Activated CD4-positive, alpha-beta T cell treated with anti-CD3 and anti-CD28 coated beads for 48 hours (primary cell): ENCODE results near the gene CCNE1.
A peak's percentile ranks its signal among the peaks of the same experiment; 100 is the strongest.
"Not testable (repeated sequence)": the region's sequence is repeated elsewhere in the genome, so short reads cannot be mapped to it uniquely, and the experiment has no call there.

Experiments
- DNase-seq: peaks from one replicate; pipeline ENCODE4 v3.0.0-alpha.2; 2020

The CCNE1 gene

DNA sequence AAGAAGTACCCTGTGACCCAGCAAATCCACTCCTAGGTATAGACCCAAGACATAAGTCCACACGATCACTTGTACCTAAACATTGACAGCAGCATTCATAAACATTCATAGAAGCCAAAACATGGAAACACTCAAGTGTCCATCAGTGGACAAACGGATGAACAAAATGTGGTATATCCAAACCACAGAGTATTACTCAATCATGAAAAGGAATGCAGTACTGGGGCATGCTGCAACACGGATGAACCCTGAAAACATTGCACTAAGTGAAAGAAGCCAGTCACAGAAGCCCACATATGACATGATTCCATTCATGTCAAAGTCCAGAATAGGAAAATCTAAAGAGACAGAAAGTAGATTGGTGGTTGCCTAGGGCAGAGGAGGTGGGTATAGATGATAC lies 22.8 kb upstream of the CCNE1 start:
- DNase-seq, result no peak

DNA sequence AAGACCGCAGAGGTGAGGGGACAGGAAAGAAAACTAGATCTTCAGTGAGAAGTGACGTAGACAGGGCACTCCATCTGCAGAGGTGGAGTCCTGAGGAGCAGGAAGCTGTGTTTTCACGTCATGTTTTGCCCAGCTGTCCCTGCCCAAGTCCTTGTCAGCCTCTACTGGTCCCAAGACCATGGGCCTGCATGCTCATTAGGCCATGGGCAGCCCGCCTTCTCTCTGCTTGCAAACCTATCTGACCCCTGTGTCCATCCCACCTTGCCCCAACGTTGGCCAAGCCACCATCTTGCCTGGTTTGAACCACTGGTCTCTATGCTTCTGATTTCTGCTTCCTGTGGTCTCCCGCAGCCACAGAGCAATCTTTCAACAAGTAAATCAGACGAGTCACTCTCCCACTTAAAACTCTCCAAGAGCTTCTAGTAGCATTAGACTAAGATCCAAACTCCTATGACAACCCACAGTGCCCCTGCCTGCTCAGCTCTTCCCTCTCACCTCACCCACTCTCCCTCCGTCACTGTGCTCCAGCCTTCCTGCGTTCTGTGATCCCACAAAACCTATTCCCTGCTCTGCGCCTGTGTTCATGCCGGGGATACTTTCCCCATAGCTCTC lies 18.6 kb upstream of the CCNE1 start:
- no peak for DNase-seq

- not testable (repeated sequence) for DNase-seq
Observed at GRCh38 chr19:29794490-29794889, 17.3 kb upstream of the CCNE1 start.

DNA sequence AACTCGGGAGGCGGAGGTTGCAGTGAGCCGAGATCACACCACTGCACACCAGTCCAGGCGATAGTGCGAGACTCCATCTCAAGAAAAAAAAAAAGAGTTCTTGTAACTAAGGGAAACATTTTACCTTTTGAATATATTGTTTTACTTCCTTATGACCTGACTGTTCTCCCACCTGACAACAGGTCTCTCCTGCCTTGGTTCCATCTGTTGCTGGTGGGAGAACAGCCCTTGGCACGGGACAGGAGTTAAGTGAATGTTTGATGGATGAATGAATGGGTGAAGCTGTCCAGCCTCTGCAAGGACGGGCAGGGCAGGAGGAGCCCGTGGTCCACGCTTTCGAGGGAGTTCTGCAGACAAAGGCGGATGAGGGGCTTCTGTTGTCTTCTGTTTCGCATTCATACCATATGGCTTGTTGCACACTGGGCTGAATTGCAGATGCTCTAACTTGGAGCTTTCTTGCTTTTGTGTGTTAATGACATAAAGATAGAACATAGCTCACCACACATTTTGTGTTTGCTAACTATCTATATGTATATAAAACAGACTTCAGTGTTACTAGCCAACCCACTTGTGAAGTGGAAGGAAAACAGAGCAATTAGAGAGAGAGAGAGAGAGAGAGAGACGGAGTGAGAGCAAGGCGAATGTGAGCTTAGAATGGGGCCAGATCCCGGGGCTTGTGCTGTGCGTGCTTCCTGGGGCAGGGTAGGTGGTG lies 16.2 kb upstream of the CCNE1 start:
- DNase-seq, result no peak

DNA sequence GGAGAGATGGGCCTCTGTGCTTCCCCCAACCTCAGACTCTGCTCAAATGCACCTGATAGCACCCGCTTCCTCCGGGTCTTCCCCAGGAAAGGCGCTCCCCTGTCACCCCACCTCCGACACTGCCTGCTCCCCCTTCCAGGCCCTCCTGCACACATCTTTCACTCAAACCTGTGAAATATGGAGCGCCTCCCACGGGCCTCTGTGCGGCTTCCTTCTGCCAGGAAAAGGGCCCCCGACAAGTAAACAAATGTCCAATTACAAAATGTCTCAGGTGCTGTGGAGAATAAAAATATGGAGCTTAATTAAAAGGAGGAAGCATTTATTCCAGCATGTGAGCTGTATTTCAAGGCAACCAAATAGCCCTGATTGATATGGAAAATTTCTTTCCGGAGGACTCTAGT lies 15.6 kb upstream of the CCNE1 start:
- no peak for DNase-seq

DNA sequence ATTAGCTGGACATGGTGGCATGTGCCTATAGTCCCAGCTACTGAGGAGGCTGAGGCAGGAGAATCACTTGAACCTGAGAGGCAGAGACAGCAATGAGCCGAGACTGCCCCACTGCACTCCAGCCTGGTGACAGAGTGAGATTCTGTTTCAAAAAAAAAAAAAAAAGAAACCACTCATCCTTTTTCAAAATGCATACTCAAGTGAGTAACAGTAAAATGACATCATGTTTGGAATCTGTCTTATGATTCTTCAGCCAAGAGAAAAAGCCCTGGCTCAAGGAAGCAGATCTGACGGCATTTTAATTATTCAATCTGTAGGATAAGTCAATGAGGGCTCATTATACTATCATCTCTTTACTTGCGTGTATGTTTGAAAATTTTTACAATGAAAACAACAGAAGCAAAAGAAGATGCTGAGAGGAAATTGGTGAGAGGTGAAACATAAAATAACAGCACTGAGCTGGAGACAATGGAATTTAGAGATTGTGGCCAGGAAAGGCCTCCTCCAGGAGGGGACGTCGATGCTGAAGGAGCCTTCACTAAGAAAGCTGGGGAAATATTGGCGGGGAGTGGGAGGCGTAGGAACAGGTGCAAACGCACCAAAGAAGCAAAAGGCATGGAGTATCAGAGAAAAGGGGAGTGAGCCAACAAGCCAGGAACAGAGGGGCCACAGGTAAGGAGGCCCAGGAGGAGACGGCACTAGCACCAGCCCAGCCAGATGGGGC lies 12.9 kb upstream of the CCNE1 start:
- DNase-seq, result no peak

DNA sequence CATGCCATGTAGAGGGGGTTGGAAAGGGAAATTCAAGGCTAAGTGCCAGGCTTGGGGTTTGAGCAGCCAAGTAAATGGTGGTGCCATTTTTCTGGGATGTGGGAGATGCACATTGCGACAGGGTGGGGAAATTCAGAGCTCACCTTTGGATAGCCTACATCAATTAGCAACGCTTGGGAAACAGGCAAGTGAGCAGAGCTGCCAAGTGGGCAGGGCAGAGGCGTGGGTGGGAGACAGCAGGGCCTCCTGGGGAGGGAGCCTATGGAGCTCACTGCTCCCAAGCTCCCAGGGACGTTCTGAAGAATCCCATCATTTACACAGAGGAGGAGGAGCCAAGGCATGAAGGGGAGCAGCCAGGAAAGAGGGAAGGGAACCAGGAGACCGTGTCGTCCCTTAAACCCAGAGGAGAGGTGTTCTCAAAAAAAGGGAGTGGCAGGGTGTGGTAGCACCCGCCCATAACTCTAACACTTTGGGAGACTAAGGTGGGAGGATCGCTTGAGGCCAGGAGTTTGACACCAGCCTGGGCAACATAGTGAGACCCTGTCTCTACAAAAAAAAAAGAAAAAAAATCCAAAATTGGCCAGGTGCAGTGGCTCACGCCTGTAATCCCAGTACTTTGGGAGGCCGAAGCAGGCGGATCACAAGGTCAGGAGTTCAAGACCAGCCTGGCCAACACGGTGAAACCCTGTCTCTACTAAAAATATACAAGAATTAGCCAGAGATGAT lies 11.5 kb upstream of the CCNE1 start:
- no peak for DNase-seq

DNA sequence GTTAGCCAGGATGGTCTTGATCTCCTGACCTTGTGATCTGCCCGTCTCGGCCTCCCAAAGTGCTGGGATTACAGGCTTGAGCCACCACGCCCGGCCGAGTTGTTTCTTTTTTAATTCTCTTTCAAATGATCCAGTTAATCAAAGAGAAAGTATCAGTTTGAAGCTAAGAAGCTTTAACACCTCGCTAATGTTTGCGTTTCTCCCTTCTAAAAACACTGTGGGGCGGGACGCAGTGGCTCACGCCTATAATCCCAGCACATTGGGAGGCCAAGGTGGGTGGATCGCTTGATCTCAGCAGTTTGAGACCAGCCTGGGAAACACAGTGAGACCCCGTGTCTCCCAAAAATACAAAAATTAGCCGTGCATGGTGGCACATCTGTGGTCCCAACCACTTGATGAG lies 7.8 kb upstream of the CCNE1 start:
- not testable (repeated sequence) for DNase-seq

GRCh38 chr19:29804493-29804892 lies 7.3 kb upstream of the CCNE1 start:
- DNase-seq, result peak; percentile 58

DNA sequence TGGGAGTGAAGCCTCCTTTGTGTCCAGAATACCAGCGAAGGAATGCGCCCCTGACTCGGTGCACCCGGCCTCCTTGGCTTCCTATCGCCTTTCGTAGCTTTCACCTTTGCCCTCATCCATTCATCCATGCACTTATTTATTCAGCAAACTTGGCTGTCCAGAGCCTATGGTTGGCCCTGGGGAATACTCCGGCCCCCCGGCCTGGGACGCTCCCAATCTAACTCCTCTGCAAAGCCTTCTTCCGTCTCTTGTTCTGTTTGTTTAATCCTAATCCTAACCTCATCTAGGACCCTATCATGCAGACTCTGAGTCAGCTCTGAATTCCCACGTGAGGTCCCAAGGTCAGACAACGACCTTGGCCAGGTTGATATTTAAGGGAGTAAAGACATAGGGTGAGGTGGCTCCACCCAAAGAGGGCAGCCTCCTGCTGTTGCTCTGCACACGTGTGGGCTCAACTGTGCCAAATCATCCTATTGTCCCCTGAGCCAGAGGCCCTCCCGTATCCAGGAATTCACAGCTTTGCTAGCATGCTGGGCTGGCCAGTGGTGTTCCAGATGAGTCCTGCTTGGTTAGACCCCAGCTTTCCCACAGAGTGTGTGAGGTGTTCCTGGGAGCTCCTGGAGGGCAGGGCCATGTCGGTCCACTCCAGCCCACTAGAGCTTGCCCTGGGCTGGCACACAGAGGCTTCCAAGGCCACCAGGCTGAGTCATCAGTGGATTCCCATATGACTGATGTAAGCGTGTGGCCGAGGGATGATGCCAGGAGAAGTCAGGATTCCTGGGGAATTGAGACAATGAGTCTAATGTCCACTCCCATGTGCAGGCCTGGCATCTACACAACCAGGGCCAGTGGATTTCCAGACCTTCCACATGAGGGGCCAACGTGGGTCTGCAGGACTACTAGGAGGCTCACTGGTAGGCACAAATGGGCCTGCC lies 6.5 kb upstream of the CCNE1 start:
- no peak for DNase-seq

GRCh38 chr19:29806098-29806866 lies 5.5 kb upstream of the CCNE1 start:
- DNase-seq, result no peak

GRCh38 chr19:29807178-29807577 lies 4.6 kb upstream of the CCNE1 start:
- DNase-seq, result no peak

DNA sequence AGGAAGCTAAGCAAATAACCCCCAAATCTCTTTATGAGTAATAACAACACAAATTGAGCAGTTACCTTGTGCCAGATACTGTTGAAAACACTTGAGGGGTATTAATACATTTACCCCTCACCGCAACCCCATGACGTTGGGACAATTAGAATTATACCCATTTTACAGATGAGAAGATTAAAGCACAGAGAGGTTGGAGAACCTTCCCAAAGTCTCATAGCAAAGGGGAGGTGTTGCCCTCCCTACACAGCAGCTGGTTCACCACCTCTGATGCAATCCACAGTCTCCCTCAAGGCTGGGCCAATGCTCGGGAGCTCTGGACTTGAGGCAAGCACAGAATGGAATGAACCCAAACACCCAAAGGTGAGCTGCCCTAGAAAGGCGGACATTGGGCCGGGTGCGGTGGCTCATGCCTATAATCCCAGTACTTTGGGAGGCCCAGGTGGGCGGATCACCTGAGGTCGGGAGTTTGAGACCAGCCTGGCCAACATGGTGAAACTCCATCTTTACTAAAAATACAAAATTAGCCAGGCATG lies 3.9 kb upstream of the CCNE1 start:
- DNase-seq, result no peak

- DNase-seq, result no peak
Observed at GRCh38 chr19:29809795-29810503, 1.8 kb upstream of the CCNE1 start.

DNA sequence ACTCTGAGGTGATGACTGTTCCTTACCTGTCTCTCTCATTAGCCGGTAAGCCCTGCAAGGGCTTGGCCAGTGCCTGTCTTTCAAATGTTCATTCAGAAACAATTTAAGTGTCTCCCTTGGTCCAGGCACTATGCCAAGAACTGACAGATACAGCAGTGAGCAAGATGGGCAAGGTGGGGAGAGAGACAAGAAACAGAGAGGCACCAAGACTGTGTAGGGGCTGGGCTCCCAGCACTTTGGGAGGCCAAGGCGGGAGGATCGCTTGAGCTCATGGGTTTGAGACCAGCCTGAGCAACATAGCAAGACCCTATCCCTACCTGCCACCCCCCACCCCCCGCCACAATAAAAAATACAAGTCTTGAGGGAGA lies 1.3 kb upstream of the CCNE1 start:
- DNase-seq, result peak; percentile 8

DNA sequence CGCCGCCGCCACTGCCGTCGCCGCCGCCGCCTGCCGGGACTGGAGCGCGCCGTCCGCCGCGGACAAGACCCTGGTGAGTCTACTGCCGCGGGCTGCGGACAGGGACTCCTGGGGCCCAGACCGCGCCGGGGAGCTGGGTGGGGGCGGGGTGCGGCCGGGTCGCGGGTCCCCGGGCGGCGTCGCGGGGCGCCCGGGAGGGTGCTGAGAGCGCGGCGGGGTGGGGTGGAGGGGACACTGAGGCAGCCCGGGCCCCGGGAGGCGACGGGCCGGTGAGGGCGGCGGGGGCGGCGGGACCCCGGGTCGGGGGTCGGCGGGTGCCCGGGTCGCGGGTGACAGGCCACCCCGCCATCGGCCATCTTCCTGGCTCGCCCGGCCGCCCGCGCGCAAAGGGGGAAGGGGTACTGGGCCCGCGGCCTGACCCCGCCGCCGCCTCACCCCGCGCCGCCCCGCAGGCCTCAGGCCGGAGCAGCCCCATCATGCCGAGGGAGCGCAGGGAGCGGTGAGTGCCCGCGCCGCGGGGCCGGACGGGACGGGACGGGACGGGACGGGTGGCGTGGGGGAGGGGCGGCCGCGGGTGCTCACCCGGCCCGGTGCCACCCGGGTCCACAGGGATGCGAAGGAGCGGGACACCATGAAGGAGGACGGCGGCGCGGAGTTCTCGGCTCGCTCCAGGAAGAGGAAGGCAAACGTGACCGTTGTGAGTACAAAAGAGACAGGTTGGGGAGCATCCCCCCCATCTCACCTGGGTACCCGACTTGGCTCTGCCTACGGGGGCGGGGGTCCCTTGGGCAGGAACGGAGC lies 489 bp downstream of the CCNE1 start:
- peak; percentile 30 for DNase-seq

DNA sequence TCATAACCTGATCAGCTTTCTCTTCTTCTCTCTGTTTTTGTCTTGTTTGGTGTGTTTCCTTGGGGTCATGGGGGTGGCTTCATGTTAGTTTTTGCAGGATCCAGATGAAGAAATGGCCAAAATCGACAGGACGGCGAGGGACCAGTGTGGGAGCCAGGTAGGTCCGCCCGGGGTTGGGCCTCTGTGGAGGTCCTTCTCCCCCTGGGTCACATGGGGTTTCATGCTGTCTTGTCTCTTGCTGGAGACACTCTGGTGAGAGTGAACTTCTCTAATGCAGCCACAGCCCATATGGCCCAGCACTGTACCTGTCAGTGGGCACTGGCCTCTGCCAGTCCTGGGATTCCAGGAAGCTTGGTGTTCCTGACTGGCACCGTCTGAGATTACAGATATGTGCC lies 1.1 kb downstream of the CCNE1 start:
- DNase-seq, result no peak

DNA sequence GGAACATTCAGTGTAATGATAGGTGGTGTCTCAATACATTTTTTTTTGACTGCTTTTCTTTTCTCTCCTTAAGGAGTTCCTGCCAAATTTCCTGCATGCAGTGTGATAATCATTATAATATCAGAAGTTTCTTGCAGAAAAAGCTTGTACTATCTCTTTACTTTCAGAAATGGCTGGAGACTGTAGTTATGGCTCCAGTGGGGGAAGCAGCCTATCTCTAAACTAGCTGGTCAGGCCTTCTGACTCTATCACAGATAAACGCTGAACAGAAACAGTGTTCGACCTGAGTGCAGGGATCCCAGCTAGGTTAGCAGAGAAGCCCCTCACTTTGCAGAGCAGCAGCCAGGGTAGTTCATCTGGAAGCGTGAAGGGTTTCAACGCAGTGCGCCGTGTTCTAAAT lies 1.9 kb downstream of the CCNE1 start:
- no peak for DNase-seq

DNA sequence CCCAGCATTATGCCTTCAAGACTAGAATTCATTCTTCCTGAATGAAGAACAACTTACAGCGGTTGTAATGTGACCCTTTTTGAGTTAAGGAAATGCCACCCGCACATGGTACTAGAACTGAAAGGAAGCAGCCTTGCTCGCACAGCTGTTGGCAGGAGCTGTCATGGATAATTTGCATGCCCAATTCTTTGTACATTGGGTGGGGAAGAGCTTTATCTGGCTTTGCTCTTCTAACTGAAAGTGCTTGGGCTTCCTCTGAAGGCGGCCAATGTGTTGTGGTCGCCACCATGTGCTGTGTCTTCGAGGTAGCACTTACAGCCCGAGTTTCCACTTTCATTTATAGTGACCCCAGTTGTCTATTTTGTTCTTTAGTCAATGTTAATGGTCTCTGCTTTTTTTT lies 3.4 kb downstream of the CCNE1 start:
- no peak for DNase-seq

GRCh38 chr19:29817316-29817715 lies 5.5 kb downstream of the CCNE1 start:
- no peak for DNase-seq
